Prostate gland (tissue), 2 donors: ENCODE measurements around the gene CCDC93. TPM values are rescaled to one million over a fixed set of nuclear protein-coding genes. Genes with fewer than 3 reads are reported as not detected.

Source experiments
- DNase-seq: peaks from one replicate; pipeline ENCODE4 v3.0.0-alpha.2; 2019; ENCODE audit warnings: low spot score
- H3K27ac ChIP-seq, 2 donors: fragments of 200-600 bp; sonication (generic); 2 replicates each; pipeline ENCODE4 v1.5.1; 2017 to 2019
- H3K27me3 ChIP-seq: fragments of 200-600 bp; sonication (generic); replicated peaks from 2 replicates; pipeline ENCODE4 v1.5.1; 2019; ENCODE audit not compliant: insufficient read depth
- H3K36me3 ChIP-seq, 2 donors: fragments of 200-600 bp; sonication (generic); 1 replicate in 1 of 2; 2 replicates in 1 of 2; pipeline versions ENCODE4 v1.5.1 to v1.8.1; 2017 to 2019
- H3K4me1 ChIP-seq: fragments of 200-600 bp; sonication (generic); replicated peaks from 2 replicates; pipeline ENCODE4 v1.5.1; 2019
- H3K4me3 ChIP-seq, 2 donors: fragments of 200-600 bp; sonication (generic); 2 replicates each; pipeline ENCODE4 v1.5.1; 2017 to 2019
- H3K9me3 ChIP-seq: fragments of 200-600 bp; sonication (generic); 2 replicates; pipeline ENCODE4 v1.5.1; 2017
- CTCF ChIP-seq, 4 experiments: fragments of 200-600 bp in 2 of 4; fragments of 450-650 bp in 2 of 4; sonication (generic) in 2 of 4; IDR thresholded peaks; 1 replicate in 3 of 4; 2 replicates in 1 of 4; pipeline ENCODE4 v1.5.1; 2016 to 2019; ENCODE audit warnings: antibody characterized with exemption in 4 of 4, mild to moderate bottlenecking in 2 of 4, moderate library complexity in 2 of 4
- POLR2A ChIP-seq: fragments of 450-650 bp; IDR thresholded peaks from one replicate; pipeline ENCODE4 v1.6.1; 2016; ENCODE audit warnings: antibody characterized with exemption, mild to moderate bottlenecking
- POLR2AphosphoS5 ChIP-seq: sonication (generic); formaldehyde crosslinking; IDR thresholded peaks from one replicate; pipeline ENCODE4 v1.6.1; 2017; ENCODE audit warnings: antibody characterized with exemption
- WGBS: methylation state at CpG from one replicate; pipeline ENCODE4 v1.1.5; 2018; 5-methylcytosine and 5-hydroxymethylcytosine counted together
- intact Hi-C: fragments of 100-400 bp; cut with DNase I; formaldehyde crosslinking; loops from one replicate; pipeline ENCODE4 v1.14.2; 2022
- total RNA-seq, 2 donors: library from RNA; depleted of rRNA; stranded (reverse); fragments of >200 nt; gene quantifications; one replicate each; pipeline ENCODE4 v1.1.0, GENCODE V29; 2016

CCDC93 gene
- total RNA-seq, 2 donors from 2014 or later, result 9.6 to 39.8 TPM

GRCh38 chr2:118032169-118033013 lies 18.5 kb upstream of the CCDC93 start:
- DNase-seq, result peak; percentile 19
- 32% methylated on average over 4 of the region's 4 CpGs for WGBS
- H3K27me3 ChIP-seq, result no peaks in the 10 kb centered on the region

GRCh38 chr2:118031566-118031965 lies 17.7 kb upstream of the CCDC93 start:
- Histone ChIP-seq H3K4me1 (no peaks in the 10 kb centered on the region), H3K9me3 (no peaks in the 10 kb centered on the region), H3K27ac (no peak overlapping the region), H3K36me3 (no peaks in the 10 kb centered on the region), H3K27me3 (no peaks in the 10 kb centered on the region), H3K4me3 (no peak overlapping the region)
- intact Hi-C loops, result no loop called here
- TF ChIP-seq POLR2AphosphoS5 (no peak), POLR2A (no peak), CTCF (IDR thresholded peaks at IDR 0.05) (no peak)
- DNase-seq, result no peak

More at GRCh38 chr2:118032169-118033013, 18.5 kb upstream of the CCDC93 start:
- H3K4me1 ChIP-seq, result no peaks in the 10 kb centered on the region
- H3K4me3 ChIP-seq, result no peak overlapping the region
- H3K9me3 ChIP-seq, result no peaks in the 10 kb centered on the region
- intact Hi-C loops, result no loop called here
- no peak overlapping the region for H3K27ac ChIP-seq
- H3K36me3 ChIP-seq, result no peaks in the 10 kb centered on the region
- TF ChIP-seq POLR2AphosphoS5, result no peak
- TF ChIP-seq CTCF (IDR thresholded peaks at IDR 0.05), result peak in 3 of 4 experiments; percentile 53 to 72 (median 59)
- no peak for TF ChIP-seq POLR2A

- TF ChIP-seq CTCF (IDR thresholded peaks at IDR 0.05) (no peak), POLR2AphosphoS5 (no peak), POLR2A (no peak)
- Histone ChIP-seq H3K9me3 (no peaks in the 10 kb centered on the region), H3K4me1 (no peaks in the 10 kb centered on the region), H3K27ac (no peak overlapping the region), H3K36me3 (no peaks in the 10 kb centered on the region), H3K27me3 (no peaks in the 10 kb centered on the region), H3K4me3 (no peak overlapping the region)
- no peak for DNase-seq
- intact Hi-C loops, result no loop called here
- WGBS, result 83% methylated on average over 6 of the region's 6 CpGs
These were observed 15.2 kb upstream of the CCDC93 start for GRCh38 chr2:118029025-118029424.

GRCh38 chr2:118021356-118021755 lies 7.5 kb upstream of the CCDC93 start:
- H3K4me3 ChIP-seq, result no peak overlapping the region
- intact Hi-C loops, result no loop called here
- no peaks in the 10 kb centered on the region for H3K27me3 ChIP-seq
- TF ChIP-seq CTCF (IDR thresholded peaks at IDR 0.05) (no peak), POLR2A (no peak), POLR2AphosphoS5 (no peak)
- no peak overlapping the region for H3K27ac ChIP-seq
- no peak for DNase-seq
- H3K36me3 ChIP-seq, result no peaks in the 10 kb centered on the region
- no peaks in the 10 kb centered on the region for H3K9me3 ChIP-seq
- no peaks in the 10 kb centered on the region for H3K4me1 ChIP-seq

GRCh38 chr2:118019821-118020220 lies 6.0 kb upstream of the CCDC93 start:
- intact Hi-C loops, result no loop called here
- Histone ChIP-seq H3K4me3 (no peak overlapping the region), H3K27me3 (no peaks in the 10 kb centered on the region), H3K9me3 (no peaks in the 10 kb centered on the region), H3K4me1 (no peaks in the 10 kb centered on the region), H3K36me3 (no peaks in the 10 kb centered on the region), H3K27ac (no peak overlapping the region)
- DNase-seq, result no peak
- 41% methylated on average over 1 of the region's 1 CpG for WGBS
- TF ChIP-seq POLR2AphosphoS5 (no peak), POLR2A (no peak), CTCF (IDR thresholded peaks at IDR 0.05) (no peak)
